Calu3 (cell line): Measurements from ENCODE around the gene CALN1. TPM values are rescaled to one million over a fixed set of nuclear protein-coding genes. Genes with fewer than 3 reads are reported as not detected.

Experiments
- BruUV-seq: library from RNA; stranded (reverse); fragments of 400-500 nt; replicated peaks from 2 replicates; lab custom pipeline; 2021; lab: Mats Ljungman, UMichigan
- CTCF ChIA-PET: fragments of 300-600 bp; sonication (Branson Sonifier 250); formaldehyde crosslinking; loops from one replicate; lab custom pipeline; 2022; ENCODE audit warnings: antibody characterized with exemption; lab: Charles Lee
- DNase-seq: peaks from one replicate; pipeline ENCODE4 v3.0.0; 2022
- H3K27ac Mint-ChIP-seq: one replicate; pipeline ENCODE4 v1.8.0; 2022; ENCODE audit warnings: mixed read lengths; ENCODE audit not compliant: unreplicated experiment
- H3K27me3 Mint-ChIP-seq: one replicate; pipeline ENCODE4 v1.8.0; 2022; ENCODE audit warnings: mixed read lengths; ENCODE audit not compliant: unreplicated experiment
- H3K36me3 Mint-ChIP-seq: one replicate; pipeline ENCODE4 v1.8.0; 2022; ENCODE audit warnings: mild to moderate bottlenecking, moderate library complexity, mixed read lengths; ENCODE audit not compliant: insufficient read depth, unreplicated experiment
- H3K4me1 Mint-ChIP-seq: one replicate; pipeline ENCODE4 v1.8.0; 2022; ENCODE audit warnings: mild to moderate bottlenecking, low read depth, mixed read lengths; ENCODE audit not compliant: unreplicated experiment
- H3K4me3 Mint-ChIP-seq: one replicate; pipeline ENCODE4 v1.8.0; 2022; ENCODE audit warnings: mild to moderate bottlenecking, low read depth, moderate library complexity, mixed read lengths; ENCODE audit not compliant: unreplicated experiment
- H3K9me3 Mint-ChIP-seq: one replicate; pipeline ENCODE4 v1.8.0; 2022; ENCODE audit warnings: low read depth, mixed read lengths; ENCODE audit not compliant: unreplicated experiment
- CTCF ChIP-seq: fragments of 200-600 bp; IDR thresholded peaks from one replicate; pipeline ENCODE4 v1.8.0; 2022; ENCODE audit warnings: antibody characterized with exemption; ENCODE audit not compliant: unreplicated experiment
- intact Hi-C: fragments of 100-400 bp; cut with micrococcal nuclease; formaldehyde crosslinking; loops from one replicate; pipeline ENCODE4 v1.10.0; 2022; ENCODE audit not compliant: unreplicated experiment
- total RNA-seq: library from RNA; stranded (reverse); gene quantifications from 2 replicates; pipeline ENCODE4 v1.2.3, GENCODE V29; 2022

Gene CALN1
- total RNA-seq, 1 experiment from 2014 or later: not detected

DNA sequence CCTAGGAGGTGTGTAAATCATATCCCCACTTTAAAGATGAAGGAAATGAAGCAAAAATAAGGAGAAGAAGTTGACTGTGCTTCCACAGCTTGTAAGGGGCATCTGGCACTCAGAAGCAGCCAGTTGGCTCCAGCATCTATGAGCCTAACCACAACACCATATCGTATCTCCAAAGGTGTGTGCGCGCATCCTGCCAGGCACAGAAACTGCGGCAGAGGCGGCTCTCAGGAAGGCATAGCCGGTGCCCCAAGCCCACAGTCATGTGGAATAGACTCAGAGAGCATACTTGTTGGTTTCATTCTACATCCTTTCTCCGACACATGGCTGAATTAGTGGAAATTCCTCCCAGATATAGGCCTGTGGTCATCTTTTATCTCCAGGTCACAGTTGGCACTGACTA, 423.9 kb downstream of the CALN1 start:
- H3K36me3 Mint-ChIP-seq: no peaks in the 10 kb centered on the region
- CTCF ChIA-PET: interaction anchor here (0.6 kb wide), 1 partner anchor 43 kb away, joined by 7 read pairs; no protein-coding TSS in a partner anchor
- H3K4me1 Mint-ChIP-seq: no peaks in the 10 kb centered on the region
- DNase-seq: no peak
- H3K4me3 Mint-ChIP-seq: no peak overlapping the region
- H3K27me3 Mint-ChIP-seq: no peaks in the 10 kb centered on the region
- peaks cover 12% of the 10 kb centered on the region for H3K9me3 Mint-ChIP-seq
- no peak for TF ChIP-seq CTCF
- no peak overlapping the region for H3K27ac Mint-ChIP-seq
- no TSS peak for BruUV-seq
- intact Hi-C loops: no loop called here

DNA sequence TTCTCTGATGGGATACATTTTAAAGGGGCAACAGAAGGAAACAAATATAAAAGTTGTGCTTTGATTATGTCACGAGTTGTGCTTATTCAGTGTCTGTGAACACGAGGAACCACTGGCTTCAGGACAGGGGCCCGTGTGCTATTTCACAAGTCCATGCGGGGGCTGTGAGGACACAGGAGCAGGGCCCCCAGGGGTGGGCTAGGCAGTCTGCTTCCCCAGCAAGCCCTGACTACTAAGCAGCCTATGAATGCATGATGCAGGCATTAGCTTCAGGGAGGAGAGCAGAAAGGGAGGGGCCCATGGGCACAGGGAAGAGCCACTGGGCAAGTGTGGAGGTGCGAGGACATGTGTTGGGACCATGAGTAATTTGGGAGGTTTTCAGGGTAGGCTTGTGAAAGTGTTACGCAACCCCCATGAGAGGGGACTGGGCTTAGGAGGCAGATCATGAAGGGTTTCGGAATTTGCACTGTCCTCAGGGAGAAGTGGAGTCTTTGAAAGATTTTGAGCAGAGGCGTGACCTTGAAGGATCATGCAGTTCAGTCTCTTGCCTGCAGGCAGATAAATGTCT, 424.9 kb downstream of the CALN1 start:
- H3K27me3 Mint-ChIP-seq: no peaks in the 10 kb centered on the region
- H3K4me3 Mint-ChIP-seq: no peak overlapping the region
- H3K9me3 Mint-ChIP-seq: peaks cover 12% of the 10 kb centered on the region
- intact Hi-C loops: no loop called here
- BruUV-seq: no TSS peak
- H3K27ac Mint-ChIP-seq: no peak overlapping the region
- no peak for TF ChIP-seq CTCF
- no peaks in the 10 kb centered on the region for H3K4me1 Mint-ChIP-seq
- no peak for DNase-seq
- CTCF ChIA-PET: no interaction called here
- no peaks in the 10 kb centered on the region for H3K36me3 Mint-ChIP-seq

GRCh38 chr7:71984348-71984747, 427.8 kb downstream of the CALN1 start:
- Mint-ChIP-seq H3K4me1 (no peaks in the 10 kb centered on the region), H3K27ac (no peak overlapping the region), H3K27me3 (no peaks in the 10 kb centered on the region), H3K9me3 (peaks cover 9% of the 10 kb centered on the region), H3K36me3 (no peaks in the 10 kb centered on the region), H3K4me3 (no peak overlapping the region)
- BruUV-seq: no TSS peak
- intact Hi-C loops: no loop called here
- no peak for TF ChIP-seq CTCF
- CTCF ChIA-PET: no interaction called here
- no peak for DNase-seq

- H3K27me3 Mint-ChIP-seq: no peaks in the 10 kb centered on the region
- intact Hi-C loops: no loop called here
- H3K4me3 Mint-ChIP-seq: no peak overlapping the region
- no peaks in the 10 kb centered on the region for H3K4me1 Mint-ChIP-seq
- H3K36me3 Mint-ChIP-seq: no peaks in the 10 kb centered on the region
- peaks cover 9% of the 10 kb centered on the region for H3K9me3 Mint-ChIP-seq
- TF ChIP-seq CTCF: no peak
- no peak for DNase-seq
- CTCF ChIA-PET: no interaction called here
- H3K27ac Mint-ChIP-seq: no peak overlapping the region
- no TSS peak for BruUV-seq
These were observed 429.3 kb downstream of the CALN1 start for GRCh38 chr7:71982851-71983250.
